K562 (cell line): Measurements from ENCODE around the gene KRT39. TPM values are rescaled to one million over a fixed set of nuclear protein-coding genes. Genes with fewer than 3 reads are reported as not detected.

ENCODE experiments used
- ATAC-seq: fragments of 200-7000 bp; cut with Tn5 transposase; 3 replicates; pipeline ENCODE4 v1.9.1; 2020; ENCODE audit warnings: moderate library complexity
- BruUV-seq: library from RNA; stranded (reverse); fragments of 400-500 nt; replicated peaks from 2 replicates; lab custom pipeline; 2021; lab: Mats Ljungman, UMichigan
- CTCF ChIA-PET: fragments of 300-600 bp; formaldehyde crosslinking; extraction: SDS; loops from one replicate; lab custom pipeline; 2021; ENCODE audit warnings: low intra/inter-chr PET ratio; lab: Yijun Ruan, JAX
- POLR2A ChIA-PET: fragments of 300-600, 350-650 bp; sonication (Branson Sonifier 250); formaldehyde crosslinking; extraction: SDS; loops from one replicate; lab custom pipeline; 2021; ENCODE audit warnings: antibody characterized with exemption, inconsistent platforms; lab: Yijun Ruan, JAX
- DNase-seq, 4 experiments: peaks; one replicate each; pipeline versions ENCODE4 v3.0.0 to v3.0.0-alpha.2; 2011 to 2018; ENCODE audit warnings: low spot score in 3 of 4, mixed read lengths in 3 of 4; ENCODE audit errors: extremely low read depth in 1 of 4
- FAIRE-seq: peaks from 2 replicates; lab custom pipeline; 2011; peaks lifted over from hg19 to GRCh38; lab: Jason Lieb, UNC
- H2AFZ ChIP-seq: 2 replicates; pipeline ENCODE4 v1.6.0; 2011; ENCODE audit warnings: low read depth, low read length, control low read depth, inconsistent platforms
- H3K27ac ChIP-seq: fragments of 200-600 bp; 3 replicates; pipeline ENCODE4 v1.8.0; 2011; ENCODE audit warnings: low read depth, mild to moderate bottlenecking, control low read depth, inconsistent platforms, low read length, moderate library complexity, mixed read lengths; ENCODE audit errors: extremely low read depth
- H3K27me3 ChIP-seq, 2 experiments: fragments of 300-600 bp in 1 of 2; 2 replicates in 1 of 2; 3 replicates in 1 of 2; pipeline versions ENCODE4 v1.6.0 to v1.8.0; 2011; ENCODE audit warnings: inconsistent platforms in 2 of 2, low read length in 2 of 2, mild to moderate bottlenecking in 1 of 2, mixed read lengths in 1 of 2, moderate library complexity in 1 of 2; ENCODE audit not compliant: control insufficient read depth in 2 of 2, insufficient read depth in 2 of 2
- H3K36me3 ChIP-seq: fragments of 300-600 bp; 3 replicates; pipeline ENCODE4 v1.8.0; 2011; ENCODE audit warnings: mild to moderate bottlenecking, low read length, inconsistent platforms; ENCODE audit not compliant: control insufficient read depth, insufficient read depth
- H3K4me1 ChIP-seq, 2 experiments: fragments of 200-600 bp in 1 of 2; replicated peaks in 1 of 2; 2 replicates in 1 of 2; 3 replicates in 1 of 2; pipeline versions ENCODE4 v1.5.1 to v1.8.0; 2011; ENCODE audit warnings: inconsistent platforms in 2 of 2, low read length in 2 of 2, mild to moderate bottlenecking in 1 of 2, mixed read lengths in 1 of 2, moderate library complexity in 1 of 2; ENCODE audit not compliant: control insufficient read depth in 2 of 2, insufficient read depth in 2 of 2
- H3K4me2 ChIP-seq: 2 replicates; pipeline ENCODE4 v1.6.1; 2011; ENCODE audit warnings: low read length, control low read depth, inconsistent platforms, mixed read lengths; ENCODE audit not compliant: insufficient read depth
- H3K4me3 ChIP-seq: fragments of 200-600 bp; sonication (generic), shearing (Covaris generic); 2 replicates; pipeline ENCODE4 v1.5.1; 2016; ENCODE audit warnings: control low read depth, inconsistent platforms
- H3K79me2 ChIP-seq: fragments of 200-600 bp; 3 replicates; pipeline ENCODE4 v1.8.0; 2011; ENCODE audit warnings: low read length, inconsistent platforms; ENCODE audit not compliant: control insufficient read depth, insufficient read depth
- H3K9ac ChIP-seq, 2 experiments: 2 replicates each; pipeline versions ENCODE4 v1.6.0 to v1.6.1; 2011; ENCODE audit warnings: low read depth in 2 of 2, low read length in 2 of 2, control low read depth in 1 of 2, inconsistent platforms in 1 of 2, mild to moderate bottlenecking in 1 of 2, mixed read lengths in 1 of 2; ENCODE audit not compliant: insufficient read depth in 1 of 2
- H3K9me1 ChIP-seq: one replicate; pipeline ENCODE4 v1.6.0; 2011; ENCODE audit warnings: inconsistent platforms, mild to moderate bottlenecking, low read length, moderate library complexity; ENCODE audit not compliant: control insufficient read depth, insufficient read depth
- H3K9me3 ChIP-seq: replicated peaks from 2 replicates; pipeline ENCODE4 v1.5.1; 2011; ENCODE audit warnings: low read depth, low read length, inconsistent platforms; ENCODE audit not compliant: control insufficient read depth, insufficient read depth
- H4K20me1 ChIP-seq: replicated peaks from 2 replicates; pipeline ENCODE4 v1.6.1; 2011; ENCODE audit warnings: low read length, inconsistent platforms, mixed read lengths; ENCODE audit not compliant: control insufficient read depth, insufficient read depth
- RBM14 ChIP-seq: fragments of 200-400 bp; formaldehyde crosslinking; IDR thresholded peaks from 2 replicates; pipeline ENCODE4 v1.6.1; 2018; ENCODE audit warnings: low read depth, mild to moderate bottlenecking, low read length, moderate library complexity, borderline replicate concordance; ENCODE audit not compliant: insufficient read depth
- SIN3A ChIP-seq, 2 experiments: fragments of 150-350 bp in 1 of 2; IDR thresholded peaks; 2 replicates each; pipeline ENCODE4 v1.6.1; 2011 to 2016; ENCODE audit warnings: borderline replicate concordance in 2 of 2, low read depth in 2 of 2, low read length in 2 of 2, mild to moderate bottlenecking in 2 of 2, moderate library complexity in 2 of 2; ENCODE audit not compliant: control insufficient read depth in 1 of 2
- TCF3 ChIP-seq: sonication (generic); formaldehyde crosslinking; IDR thresholded peaks from 2 replicates; pipeline ENCODE4 v1.4.0; 2020; ENCODE audit warnings: mild to moderate bottlenecking, missing genetic modification reagents
- ZNF175 ChIP-seq: fragments of 200-800 bp; sonication (Bioruptor generic); IDR thresholded peaks from 2 replicates; pipeline ENCODE4 v1.6.1; 2016; ENCODE audit warnings: low read depth, mild to moderate bottlenecking, missing genetic modification characterization, missing compliant biosample characterization
- ZNF263 ChIP-seq: sonication (generic); formaldehyde crosslinking; IDR thresholded peaks from 2 replicates; pipeline ENCODE4 v1.8.0; 2022; ENCODE audit warnings: mild to moderate bottlenecking, missing genetic modification reagents, borderline replicate concordance
- ZNF311 ChIP-seq: fragments of 250-450 bp; sonication (Bioruptor Pico); IDR thresholded peaks from 2 replicates; pipeline ENCODE4 v1.4.0; 2020; ENCODE audit warnings: mild to moderate bottlenecking, moderate library complexity
- WGBS: fragments of 100-300 bp; shearing (Covaris generic); methylation state at CpG from one replicate; pipeline ENCODE4 v1.1.6; 2016; ENCODE audit warnings: low coverage, mixed read lengths; ENCODE audit not compliant: insufficient coverage; ENCODE audit errors: missing lambda C conversion rate; 5-methylcytosine and 5-hydroxymethylcytosine counted together
- in situ Hi-C: fragments of 300-500 bp; cut with MboI; formaldehyde crosslinking; loops from 4 replicates; pipeline ENCODE4 v1.15.0; 2018; ENCODE audit warnings: inconsistent platforms, mixed read lengths
- intact Hi-C: fragments of 100-400 bp; cut with micrococcal nuclease; formaldehyde crosslinking; loops from 2 replicates; pipeline ENCODE4 v1.14.2; 2022
- polyA plus RNA-seq, 8 experiments: library from polyadenylated mRNA; depleted of rRNA in 4 of 8; stranded (reverse) in 5 of 8; unstranded in 3 of 8; fragments of >200 nt; fragmentation: Nextera tagmentation in 2 of 8; fragmentation: Illumina TruSeq in 1 of 8; extraction: Ambion mirVana in 2 of 8; extraction: Trizol in 1 of 8; gene quantifications; 2 replicates each; pipeline versions ENCODE4 v1.2.1 to v1.2.3, GENCODE V29; 2011 to 2014; ENCODE audit warnings: inconsistent platforms in 1 of 8, missing spikeins in 1 of 8
- total RNA-seq, 7 experiments: library from RNA; depleted of rRNA in 6 of 7; stranded (reverse); fragments of >200 nt in 6 of 7; fragmentation: Illumina TruSeq in 2 of 7; extraction: Trizol in 2 of 7; gene quantifications; 2 replicates each; pipeline versions ENCODE4 v1.2.1 to v1.2.3, GENCODE V29; 2011 to 2021; ENCODE audit warnings: low replicate concordance in 1 of 7
- TF ChIP-seq, protein P1 (sequence below): fragments of 450-650 bp; IDR thresholded peaks from 2 replicates; pipeline ENCODE4 v1.6.1; 2018; ENCODE audit warnings: mild to moderate bottlenecking, low read depth; ENCODE audit not compliant: partially characterized antibody

KRT39 gene
- total and polyA plus RNA-seq, 9 of the 15 experiments (the other 6 are each of a cell fraction or from before 2014, with no cell fraction given): not detected

- TF ChIP-seq RBM14: no peak
- TF ChIP-seq, protein P1, sequence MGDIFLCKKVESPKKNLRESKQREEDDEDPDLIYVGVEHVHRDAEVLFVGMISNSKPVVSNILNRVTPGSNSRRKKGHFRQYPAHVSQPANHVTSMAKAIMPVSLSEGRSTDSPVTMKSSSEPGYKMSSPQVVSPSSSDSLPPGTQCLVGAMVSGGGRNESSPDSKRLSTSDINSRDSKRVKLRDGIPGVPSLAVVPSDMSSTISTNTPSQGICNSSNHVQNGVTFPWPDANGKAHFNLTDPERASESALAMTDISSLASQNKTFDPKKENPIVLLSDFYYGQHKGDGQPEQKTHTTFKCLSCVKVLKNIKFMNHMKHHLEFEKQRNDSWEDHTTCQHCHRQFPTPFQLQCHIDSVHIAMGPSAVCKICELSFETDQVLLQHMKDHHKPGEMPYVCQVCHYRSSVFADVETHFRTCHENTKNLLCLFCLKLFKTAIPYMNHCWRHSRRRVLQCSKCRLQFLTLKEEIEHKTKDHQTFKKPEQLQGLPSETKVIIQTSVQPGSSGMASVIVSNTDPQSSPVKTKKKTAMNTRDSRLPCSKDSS: no peak
- no peak for TF ChIP-seq TCF3 (CRISPR knock-in tag)
- TF ChIP-seq ZNF311 (CRISPR knock-in tag): no peak
Measured at GRCh38 chr17:41013181-41013580, 46.4 kb upstream of the KRT39 start (continued).

DNA sequence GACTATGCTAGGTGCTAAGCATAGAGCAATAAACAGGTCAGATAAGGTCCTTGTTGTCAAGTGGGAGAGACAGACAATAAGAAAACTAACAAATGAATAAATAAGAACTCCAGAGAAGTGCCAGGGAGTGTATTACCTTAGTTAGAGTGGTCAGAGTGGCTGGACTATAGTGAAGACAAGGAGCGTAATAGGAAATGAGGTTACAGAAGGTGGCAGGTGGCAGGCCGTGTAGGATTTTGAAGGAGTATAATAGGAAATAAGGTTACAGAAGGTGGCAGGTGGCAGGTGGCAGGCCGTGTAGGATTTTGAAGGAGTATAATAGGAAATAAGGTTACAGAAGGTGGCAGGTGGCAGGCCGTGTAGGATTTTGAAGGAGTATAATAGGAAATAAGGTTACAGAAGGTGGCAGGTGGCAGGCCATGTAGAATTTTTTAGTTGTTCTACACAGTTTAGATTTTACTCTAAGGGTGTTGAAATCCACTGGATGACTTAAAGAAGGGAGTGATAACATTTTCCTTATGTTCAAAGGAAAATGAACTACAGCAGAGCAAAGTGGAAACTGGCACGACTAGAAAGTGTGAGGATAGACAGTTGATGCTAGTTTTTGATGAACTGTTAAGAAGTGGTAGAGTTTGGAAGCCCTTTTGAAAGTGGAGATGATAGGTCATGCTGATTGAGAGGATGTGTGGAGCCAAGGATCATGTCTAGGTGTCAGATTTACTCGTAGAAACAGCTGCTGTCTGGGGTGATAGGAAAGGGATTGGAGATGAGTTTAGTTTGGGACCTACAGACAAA, 45.8 kb upstream of the KRT39 start:
- BruUV-seq: no TSS peak
- TF ChIP-seq ZNF175 (CRISPR knock-in tag) (no peak), ZNF263 (CRISPR knock-in tag) (no peak), SIN3A (IDR thresholded peaks at IDR 0.05; ENCODE audit: borderline replicate concordance in 2 of 2, control insufficient read depth in 1 of 2, low read depth in 2 of 2, low read length in 2 of 2) (no peak)
- TF ChIP-seq, all 486 proteins: peak for 0
- ChIA-PET POLR2A (no interaction called here), CTCF (no interaction called here)
- ATAC-seq: no peak
- no peak for FAIRE-seq
- H3K9me1 ChIP-seq: no peaks in the 10 kb centered on the region
- intact Hi-C loops (no loop called here), in situ Hi-C loops (no loop called here)
- no peaks in the 10 kb centered on the region for H3K4me1 ChIP-seq
- no peaks in the 10 kb centered on the region for H3K9me3 ChIP-seq
- no peaks in the 10 kb centered on the region for H3K79me2 ChIP-seq
- no peaks in the 10 kb centered on the region for H4K20me1 ChIP-seq
- H2AFZ ChIP-seq: no peak overlapping the region
- under 1% methylated on average over 6 of the region's 6 CpGs for WGBS
- H3K36me3 ChIP-seq: no peaks in the 10 kb centered on the region
- DNase-seq: no peak
- peaks cover 0 to 6% of the 10 kb centered on the region in 2 experiments; a peak in 3 of 5 replicates for H3K27me3 ChIP-seq
- no peak overlapping the region for H3K4me3 ChIP-seq
- no peak overlapping the region for H3K4me2 ChIP-seq
- no peak overlapping the region for H3K9ac ChIP-seq
- H3K27ac ChIP-seq: no peak overlapping the region
